HS-5 (cell line): Measurements from ENCODE around the gene CENPB.

Source experiments
- DNase-seq: peaks from one replicate; pipeline ENCODE4 v3.0.0-alpha.2; 2012; ENCODE audit warnings: low read depth

The CENPB gene

DNA sequence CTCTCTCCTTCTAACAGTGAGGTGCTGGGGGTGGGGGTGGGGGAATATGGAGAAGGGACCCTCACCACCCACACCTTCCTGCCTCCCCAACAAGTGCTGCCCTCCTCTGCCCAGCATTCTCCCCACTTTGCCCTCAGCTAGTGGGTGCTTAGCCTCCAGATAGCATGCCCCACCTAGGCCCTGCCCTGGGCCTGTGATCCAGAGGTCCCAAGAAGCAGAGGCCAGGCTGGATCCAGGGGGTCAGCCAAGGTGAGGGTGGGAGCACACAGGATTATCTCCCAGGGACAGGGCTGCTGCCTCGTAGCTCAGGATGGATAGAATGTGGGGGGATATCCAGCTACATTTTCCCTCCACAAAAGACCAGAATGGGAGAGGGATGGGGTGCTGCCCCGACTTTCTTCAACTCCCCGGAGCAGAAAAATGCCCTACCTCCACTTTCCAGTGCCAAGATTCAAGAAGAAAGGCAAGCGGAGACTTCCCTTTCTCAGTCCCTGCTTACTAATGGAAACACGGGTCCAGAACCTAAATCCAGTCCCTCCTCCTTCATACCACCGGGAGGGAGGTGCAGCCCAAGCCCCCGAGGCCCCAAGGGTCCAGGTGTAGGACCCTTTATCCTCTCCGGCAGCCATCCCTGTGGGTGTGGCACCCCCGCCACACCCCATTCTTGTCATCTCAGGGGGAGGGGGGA is 20.0 kb downstream of the CENPB start:
- DNase-seq: no peak

DNA sequence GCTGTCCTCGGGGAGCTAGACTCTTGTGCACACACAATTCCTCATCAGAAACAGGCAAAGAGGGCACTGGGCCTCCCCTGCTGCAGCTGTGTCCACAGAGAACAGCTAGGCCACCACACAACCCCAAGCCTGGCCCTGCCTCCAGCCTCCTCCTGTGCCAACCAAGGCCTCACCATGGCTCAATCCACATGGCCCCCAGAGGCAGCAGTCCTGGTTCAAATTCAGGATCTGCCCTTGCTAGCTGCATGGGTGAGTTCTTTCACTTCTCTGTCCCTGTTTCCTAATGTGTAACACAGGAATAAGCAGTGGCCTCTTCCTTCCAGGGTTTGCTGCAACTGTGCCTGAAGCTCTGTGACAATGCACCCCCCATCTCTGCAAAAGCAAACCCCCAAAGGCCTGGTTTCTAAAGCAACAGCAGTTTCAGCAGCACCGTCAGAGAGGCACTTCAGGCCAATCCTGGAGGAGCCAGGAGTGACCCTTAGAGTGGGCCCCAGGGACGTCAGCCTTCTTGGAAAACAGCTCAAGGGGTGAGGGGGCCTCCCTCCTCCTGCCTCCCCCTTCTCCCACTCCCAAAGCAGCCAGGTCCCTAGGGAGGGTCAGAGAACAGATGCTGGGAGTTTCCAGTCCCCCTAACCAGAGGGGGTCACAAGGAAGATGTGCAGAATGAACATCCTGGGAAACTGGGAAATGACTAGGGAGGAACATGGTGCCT is 21.2 kb downstream of the CENPB start:
- DNase-seq: no peak

DNA sequence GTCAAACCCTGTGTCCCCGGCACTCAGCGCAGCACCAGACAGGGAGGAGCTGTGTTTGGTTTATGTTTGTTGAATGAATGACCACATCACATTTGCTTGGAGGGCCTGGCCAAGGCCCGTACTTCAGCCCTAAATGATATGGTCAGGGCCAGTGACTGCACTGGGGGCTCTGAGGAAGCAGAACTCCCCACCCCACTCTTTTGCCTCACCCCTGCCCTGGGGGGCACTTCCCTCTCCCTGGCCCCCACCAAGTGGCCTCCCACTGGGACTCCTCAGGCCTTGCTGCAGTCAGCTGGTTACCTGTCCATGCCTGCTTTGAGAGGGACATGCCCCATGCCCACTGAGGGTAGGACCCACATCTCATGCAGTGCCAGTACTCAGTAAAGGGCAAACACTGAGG is 21.9 kb downstream of the CENPB start:
- no peak for DNase-seq

DNA sequence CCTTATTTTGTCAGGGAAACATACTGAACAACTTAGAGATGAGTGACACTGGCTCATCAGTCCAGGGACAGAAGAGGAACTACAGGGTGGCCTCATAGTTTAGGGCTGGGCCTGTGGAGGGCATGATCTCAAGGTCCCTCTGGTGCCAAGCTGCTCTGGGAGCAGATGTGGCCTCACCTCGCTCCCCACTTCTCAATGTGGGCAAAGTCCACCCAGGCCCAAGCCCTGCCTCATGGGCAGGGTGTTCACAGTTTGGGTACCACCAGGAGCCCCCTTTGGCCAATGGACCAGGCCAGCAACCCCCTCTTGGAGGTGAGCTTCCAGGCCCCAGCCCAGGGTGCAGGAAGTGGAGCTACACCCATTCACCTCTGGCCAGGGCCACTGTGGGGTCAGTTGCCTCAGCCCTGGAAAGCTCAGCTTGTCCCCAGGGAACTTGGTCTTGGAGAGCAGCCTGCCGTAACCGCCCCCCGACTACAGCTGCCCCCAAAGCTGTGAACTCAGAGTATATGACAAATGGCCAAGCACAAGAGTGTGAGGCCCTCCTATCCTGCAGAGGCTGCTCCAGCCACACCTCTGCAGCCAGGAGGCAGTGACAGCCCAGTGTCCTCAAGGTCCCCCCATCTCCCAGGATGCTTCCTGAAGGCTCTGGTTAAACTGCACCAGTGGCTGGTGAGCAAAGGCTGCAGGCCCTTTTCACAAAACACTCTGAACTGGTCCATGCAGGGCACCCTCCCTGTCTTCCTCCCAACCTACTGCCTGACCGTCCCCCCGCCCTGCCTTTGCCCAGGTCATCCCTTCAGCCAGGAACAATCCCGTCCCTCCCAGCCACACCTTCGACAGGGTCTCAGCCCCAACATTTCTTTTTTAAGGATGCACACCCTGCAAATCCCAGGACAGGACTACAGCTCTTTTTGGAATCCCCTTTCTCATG is 22.6 kb downstream of the CENPB start:
- no peak for DNase-seq

DNA sequence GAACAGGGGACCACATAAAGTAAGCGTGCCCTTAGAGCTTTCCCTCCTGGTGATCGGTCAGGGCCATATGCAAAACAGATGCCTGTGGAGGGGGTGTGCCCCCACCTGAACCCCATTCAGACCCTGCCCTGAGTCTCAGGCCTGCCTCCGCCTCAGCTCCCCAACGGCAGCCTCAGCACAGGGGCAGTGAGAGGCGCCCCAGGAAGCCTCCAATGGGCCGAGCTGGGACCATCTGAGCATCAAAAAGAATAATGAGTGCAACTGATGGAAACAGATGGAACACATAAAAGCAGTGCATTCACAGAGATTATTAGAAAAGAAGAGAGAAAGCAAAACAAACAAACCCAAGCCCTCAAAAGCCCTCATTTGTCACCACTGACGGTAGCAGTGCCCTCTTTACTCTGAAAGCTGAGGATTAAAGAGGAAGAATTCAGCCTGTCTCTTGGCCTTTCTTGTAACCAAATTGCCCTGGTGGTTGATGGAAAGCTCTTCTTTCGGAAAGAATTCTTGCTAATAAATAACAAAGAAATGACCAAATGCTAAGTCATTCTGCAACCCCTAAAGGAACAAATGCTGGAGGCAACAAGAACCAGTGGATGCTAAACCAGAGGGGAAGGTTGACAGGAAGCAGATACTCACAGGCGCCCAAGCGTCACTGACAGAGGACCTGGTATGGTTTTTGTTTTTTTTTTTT is 25.7 kb downstream of the CENPB start:
- no peak for DNase-seq

DNA sequence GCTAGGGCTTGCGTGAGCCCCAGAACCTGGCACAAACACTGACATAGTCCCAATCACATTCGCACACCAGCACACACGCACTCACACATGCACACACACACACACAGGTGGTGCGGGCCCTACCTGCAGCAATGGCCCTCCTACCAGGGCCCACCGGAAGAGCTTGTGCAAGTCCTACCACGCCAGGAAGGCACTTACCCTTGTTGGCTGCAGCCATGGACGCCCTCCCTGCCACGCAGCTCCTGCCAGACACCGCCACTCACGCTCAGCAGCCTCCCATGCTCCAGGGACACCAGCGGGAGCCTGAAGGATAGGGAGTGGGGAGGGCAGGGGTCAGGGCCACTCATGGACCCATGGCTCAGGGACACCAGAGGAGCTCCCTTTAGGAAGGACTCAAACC is 26.7 kb downstream of the CENPB start:
- DNase-seq: no peak

DNA sequence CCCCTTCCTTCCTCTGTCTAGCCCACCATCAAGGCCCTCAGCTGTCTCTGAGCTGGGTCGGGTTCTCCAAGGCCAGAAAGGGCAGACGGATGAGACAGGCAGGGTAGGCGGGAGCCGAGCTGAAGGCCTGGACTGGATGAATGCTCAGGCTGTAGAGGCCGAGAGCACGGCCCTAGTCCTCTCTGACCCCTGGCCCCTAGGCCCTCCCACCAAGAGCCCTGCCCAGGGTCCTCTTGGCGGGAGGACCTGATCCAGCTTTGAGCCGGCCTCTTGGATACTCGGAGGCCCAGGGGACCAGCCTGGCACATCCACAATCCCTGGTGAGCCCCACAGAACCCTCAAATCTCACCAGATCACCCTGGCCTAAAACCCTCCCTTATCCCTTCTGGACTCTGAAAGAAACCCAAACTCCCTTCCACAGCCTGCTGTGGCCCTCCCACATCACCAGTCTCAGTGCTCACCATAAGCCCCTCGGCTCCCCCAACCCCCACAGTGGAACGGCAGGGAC is 27.2 kb downstream of the CENPB start:
- no peak for DNase-seq

DNA sequence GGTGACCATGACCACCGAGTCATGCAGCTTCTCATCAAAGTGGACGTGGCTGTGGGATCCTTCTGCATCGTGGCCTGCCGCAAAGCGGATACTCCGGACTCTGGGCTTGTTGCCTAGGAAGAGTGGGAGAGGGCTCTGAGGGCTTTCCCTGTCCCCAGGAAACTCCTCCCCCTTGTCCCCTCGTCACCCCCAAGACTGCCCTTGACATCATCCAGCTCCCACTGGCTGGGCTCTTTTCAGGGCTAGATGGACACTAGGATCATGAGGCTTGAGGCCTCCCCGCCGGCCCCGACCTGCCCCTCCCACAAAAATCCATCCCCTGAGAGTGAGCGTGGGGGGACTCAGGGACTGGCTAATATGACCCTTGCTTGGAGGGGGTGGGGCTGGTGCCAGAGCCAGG is 28.0 kb downstream of the CENPB start:
- DNase-seq: no peak

DNA sequence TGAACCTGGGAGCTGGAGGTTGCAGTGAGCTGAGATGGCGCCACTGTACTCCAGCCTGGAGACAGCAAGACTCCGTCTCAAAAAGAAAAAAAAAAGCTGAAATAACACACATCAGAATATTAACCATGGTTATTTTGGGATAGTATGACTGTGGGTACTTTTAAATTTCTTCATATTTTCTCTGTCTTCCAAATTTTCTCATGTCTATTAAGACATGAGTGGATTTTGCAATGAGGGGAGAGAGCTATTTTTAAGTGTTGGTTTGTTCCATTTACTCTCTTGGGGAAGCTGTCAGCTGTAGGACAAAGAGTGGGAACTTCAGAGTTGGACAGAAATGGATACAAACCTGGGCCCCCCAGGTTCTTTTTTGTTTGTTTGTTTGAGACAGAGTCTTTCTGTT is 29.3 kb downstream of the CENPB start:
- no peak for DNase-seq

DNA sequence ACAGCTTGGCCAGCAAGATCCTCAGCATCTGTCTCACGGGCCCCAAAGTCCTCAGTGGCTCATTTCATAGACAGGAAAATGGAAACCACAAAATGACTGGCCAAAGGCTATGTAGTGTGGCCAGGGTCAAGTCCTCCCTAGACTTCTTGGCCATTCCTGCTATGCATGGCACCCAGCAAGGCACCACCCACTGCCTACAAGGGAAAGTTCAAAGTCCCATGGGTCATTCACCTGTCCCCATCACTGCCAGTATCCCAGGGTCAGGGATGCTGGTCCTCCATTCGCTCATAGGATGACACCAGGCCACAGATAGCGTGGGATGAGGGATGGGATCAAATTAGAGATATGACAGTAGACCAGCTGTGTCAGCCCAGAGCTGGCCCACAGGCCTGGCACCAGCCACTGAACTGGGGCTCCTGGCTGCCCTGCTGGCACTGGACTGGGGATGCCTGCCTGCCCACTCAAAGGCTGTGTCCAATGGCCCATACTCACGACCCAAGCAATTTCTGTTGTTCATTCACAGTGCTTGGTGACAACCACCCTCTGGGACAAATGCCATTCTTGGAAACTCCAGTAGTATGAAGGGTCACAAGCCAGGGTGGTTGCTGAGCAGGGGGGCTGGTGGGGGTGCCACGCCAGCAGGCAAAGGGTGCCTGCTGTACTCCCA is 30.6 kb downstream of the CENPB start:
- no peak for DNase-seq

DNA sequence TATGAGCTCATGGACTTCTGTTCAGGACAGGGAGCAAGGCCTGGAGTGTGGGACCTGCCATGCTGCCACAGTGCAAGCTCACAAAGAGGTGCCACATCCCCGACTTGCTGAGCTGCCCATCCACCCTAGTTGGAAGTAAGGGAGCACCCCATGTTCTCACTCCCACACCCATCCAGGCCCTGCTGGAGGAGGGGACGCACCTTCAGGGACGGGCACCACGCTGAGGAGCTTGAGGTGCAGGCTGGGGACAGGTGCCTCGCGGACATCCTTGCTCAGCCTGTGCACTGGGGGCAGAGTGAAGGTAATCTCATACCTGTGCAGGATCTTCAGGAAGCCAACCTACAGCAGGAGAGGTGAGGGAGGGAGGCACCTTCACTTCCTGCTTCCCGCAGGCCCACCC is 31.3 kb downstream of the CENPB start:
- DNase-seq: no peak

DNA sequence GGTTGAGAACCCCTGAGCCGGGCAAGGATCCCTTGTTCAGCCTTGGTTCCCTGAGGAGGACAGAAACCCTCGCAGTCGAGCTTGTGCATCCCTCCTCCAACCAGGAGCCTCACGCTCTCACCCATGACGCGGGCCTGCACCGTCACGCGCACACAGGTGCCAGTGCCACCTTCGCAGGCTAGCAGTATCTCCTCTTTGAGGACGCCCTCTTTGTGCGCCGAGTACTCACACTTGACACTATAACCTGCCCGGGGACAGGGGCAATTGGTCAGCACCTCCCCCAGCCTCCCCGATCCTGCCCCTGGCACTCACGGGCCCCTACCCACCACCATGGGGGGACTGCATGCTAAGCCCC is 32.3 kb downstream of the CENPB start:
- no peak for DNase-seq

DNA sequence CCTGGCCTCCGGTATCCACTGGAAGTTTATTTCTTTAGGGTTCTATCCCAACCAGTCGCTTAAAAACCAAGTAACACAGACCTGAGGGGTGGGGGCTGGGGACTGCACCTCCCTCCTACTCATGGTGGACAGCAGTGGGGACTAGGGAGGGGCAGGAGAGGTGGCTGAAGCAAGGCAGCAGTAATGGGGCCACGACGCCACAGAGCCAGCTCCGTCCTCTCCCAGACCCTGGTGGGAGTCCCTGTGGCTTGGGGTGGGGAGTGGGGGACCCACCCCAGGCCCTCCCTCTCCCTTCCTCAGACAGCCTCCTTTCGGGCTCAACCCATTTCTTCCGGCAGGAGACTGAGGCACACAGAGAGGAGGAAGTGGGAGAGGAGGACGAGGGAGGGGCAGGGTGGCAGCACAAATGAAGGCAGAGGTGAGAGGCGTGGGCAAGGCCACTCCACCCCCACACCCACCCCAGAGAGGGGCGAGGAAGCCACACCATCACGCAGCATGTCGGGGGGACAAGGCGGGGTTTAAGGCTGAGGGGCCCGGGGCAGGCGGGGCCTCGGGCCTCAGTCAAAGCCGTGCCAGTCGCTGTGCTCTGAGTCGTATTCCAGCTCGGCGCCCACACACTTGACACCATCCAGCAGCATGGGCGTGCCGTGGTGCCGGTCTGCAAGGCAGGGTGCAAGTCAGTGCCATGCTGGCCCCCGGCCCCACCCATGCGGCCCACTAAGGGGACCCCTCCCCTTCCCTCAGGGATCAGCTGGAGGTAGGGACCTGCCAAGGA is 32.9 kb downstream of the CENPB start:
- DNase-seq: no peak

DNA sequence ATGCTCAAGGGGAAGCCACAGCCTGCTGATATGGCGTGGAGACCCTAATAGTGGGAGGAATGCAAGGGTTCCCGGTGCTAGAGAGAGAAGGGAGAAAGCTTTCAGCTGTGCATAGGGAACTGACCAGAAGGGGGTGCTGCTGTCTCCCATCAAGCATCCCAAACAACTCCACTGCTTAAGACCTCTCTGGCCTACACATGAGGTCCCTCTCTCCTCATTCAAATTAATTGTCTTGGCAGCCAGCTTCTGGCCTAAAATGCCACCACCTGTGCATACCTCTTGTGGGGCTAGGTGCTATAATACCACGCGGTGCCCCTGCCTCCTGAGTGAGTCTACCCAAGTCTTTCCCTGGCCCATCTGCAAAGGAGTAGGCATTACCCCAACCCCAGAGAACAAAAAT is 33.4 kb downstream of the CENPB start:
- DNase-seq: no peak

DNA sequence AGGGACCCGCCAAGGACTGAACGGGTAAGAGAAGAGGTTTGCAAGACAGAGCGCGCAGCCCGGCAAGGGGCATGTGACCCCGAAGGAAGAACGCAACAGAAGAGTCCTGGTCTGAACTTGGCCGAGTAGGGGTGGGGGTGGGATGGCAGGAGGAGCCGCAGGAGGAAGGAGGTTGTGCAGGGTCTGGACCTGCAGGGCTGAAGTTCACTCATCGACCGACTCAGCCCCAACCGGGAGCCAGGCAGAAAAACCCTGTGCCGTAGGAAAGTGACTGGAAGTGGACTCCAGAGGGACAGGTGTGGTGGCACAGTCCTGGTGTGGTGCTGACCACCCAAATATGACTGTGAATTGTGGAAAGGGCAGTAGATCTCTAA is 34.2 kb downstream of the CENPB start:
- no peak for DNase-seq

DNA sequence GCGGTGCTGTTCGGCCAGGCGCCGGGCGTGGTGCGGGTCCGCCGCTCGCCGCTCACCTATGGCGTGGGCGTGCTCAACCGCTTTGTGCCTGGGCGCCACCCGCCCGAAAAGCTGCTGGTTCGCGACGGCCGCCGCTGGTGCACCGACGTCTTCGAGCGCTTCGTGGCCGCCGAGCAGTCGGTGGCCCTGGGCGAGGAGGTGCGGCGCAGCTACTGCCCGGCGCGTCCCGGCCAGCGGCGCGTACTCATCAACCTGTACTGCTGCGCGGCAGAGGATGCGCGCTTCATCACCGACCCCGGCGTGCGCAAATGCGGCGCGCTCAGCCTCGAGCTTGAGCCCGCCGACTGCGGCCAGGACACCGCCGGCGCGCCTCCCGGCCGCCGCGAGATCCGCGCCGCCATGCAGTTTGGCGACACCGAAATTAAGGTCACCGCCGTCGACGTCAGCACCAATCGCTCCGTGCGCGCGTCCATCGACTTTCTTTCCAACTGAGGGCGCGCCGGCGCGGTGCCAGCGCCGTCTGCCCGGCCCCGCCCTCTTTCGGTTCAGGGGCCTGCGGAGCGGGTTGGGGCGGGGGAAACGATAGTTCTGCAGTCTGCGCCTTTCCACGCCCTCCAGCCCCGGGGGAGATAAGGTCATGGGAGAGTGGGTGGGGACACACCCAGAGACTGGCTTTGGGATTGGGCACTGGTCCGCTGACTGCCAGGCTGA is 34.7 kb downstream of the CENPB start:
- DNase-seq: no peak

DNA sequence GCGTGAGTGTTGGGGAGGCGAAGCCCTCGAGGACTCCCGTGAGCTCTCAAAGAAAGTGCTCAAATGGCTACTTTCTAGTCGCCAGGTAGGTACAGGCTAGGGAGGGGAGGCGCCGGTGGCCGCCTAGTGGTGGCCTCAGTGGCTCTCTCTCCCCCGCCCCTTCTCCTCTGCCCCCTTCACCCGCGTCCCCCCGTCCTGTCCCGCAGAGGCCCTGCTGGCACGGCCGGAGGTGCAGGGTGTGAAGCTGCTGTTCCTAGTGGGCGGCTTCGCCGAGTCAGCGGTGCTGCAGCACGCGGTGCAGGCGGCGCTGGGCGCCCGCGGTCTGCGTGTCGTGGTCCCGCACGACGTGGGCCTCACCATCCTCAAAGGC is 35.2 kb downstream of the CENPB start:
- no peak for DNase-seq

DNA sequence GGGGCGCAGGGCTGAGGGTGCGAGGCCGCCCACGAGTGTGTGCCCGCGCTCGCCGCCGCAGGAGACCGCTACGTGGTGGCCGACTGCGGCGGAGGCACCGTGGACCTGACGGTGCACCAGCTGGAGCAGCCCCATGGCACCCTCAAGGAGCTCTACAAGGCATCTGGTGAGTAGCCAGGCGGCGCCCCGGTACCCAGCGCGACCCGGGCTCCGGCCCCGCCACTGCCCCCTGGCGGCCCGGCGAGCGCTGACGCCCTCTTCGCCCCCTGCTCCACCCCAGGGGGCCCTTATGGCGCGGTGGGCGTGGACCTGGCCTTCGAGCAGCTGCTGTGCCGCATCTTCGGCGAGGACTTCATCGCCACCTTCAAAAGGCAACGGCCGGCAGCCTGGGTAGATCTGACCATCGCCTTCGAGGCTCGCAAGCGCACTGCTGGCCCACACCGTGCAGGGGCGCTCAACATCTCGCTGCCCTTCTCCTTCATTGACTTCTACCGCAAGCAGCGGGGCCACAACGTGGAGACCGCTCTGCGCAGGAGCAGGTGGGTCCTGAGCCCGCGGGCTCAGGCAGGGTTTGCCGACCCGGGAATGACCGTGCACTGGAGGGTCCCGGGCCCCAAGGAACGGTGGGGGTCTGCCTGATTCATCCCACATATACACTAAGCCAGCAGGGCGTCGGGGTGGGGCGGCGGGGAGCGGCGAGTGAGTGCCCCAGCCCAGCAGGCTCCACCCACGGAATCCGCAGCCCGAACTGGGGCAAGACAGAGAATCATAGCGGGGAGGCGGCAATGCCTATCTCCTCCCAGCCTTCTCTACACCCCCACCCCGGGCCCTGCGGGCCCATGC is 36.6 kb downstream of the CENPB start:
- DNase-seq: no peak

DNA sequence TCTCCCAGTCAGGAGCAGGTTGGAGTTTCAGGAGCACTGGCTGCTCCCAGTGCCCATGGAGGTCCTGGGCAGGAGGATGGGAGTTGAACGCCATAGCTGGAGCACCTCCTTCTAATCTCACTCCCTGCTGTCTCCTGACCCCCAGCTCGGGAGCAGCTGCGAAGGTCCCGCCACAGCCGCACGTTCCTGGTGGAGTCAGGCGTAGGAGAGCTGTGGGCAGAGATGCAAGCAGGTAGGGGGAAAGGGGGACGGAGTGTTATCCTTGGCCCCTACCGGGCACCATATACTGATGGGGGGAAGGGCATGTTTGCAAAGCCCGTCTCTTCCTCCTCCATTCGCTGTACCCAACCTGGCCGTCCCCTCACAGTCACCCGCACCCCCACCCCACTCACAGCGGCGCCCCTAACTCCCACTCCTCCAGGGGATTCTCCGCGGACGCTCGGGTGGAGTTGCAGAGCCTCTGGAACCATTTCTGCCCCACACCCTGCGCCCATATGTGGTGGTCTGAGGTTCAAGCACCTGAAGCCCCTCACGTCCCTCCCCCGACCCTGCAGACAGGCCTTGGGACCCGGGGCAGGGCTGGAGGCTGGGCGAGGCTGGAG is 37.4 kb downstream of the CENPB start:
- DNase-seq: no peak
